Endothelial cell of umbilical vein (primary cell): ENCODE measurements around the gene LPAR3.

Experiments
- EZH2 ChIP-seq: IDR thresholded peaks from 2 replicates; pipeline ENCODE4 v1.6.1; 2012; ENCODE audit warnings: borderline replicate concordance, low read depth, mild to moderate bottlenecking, moderate library complexity, low read length, inconsistent platforms; ENCODE audit not compliant: severe bottlenecking
- TF ChIP-seq, protein P1 (sequence below), 2 donors: IDR thresholded peaks; 1 replicate in 1 of 2; 2 replicates in 1 of 2; pipeline ENCODE4 v1.5.1; 2011; ENCODE audit warnings: low read length in 2 of 2, mild to moderate bottlenecking in 2 of 2, moderate library complexity in 2 of 2, control low read depth in 1 of 2, inconsistent platforms in 1 of 2, low read depth in 1 of 2; ENCODE audit not compliant: insufficient read depth in 1 of 2; ENCODE audit errors: extremely low read depth in 1 of 2

DNA sequence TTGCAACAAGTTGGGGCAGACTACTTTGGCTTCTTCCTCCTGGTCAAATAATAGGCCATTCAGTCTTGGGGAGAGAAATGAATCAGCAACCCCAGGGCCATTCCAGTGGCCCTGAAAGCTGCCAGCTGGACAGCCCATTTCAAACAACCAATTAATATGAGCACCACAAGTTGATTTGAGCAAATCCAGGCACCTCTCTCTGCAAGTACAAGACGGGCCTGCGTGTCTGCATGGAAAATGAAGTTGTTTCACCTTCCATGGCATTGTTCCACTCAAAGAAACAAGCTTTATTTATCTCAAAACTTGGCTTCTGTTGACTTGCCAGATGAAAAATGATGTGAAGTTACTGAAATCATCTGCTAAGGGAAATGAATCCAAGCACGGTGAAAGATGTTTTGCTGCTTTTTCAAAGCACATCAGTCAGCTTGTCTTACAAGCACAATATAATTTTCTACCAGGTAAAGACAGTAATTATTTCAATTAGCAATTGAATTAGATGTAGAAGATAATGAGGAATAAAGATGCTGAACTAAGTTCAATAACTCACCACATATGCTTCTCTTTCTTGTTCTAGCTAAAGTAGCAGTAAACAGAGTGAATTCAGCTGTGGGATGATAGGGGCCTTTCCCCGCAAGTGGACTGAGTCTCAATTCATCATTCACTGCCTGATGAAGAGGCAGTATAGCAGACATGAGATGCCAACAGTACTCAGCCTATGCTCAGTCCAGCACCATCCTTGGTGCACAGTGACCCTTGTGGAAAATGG is 107.6 kb downstream of the LPAR3 start:
- TF ChIP-seq, protein P1, sequence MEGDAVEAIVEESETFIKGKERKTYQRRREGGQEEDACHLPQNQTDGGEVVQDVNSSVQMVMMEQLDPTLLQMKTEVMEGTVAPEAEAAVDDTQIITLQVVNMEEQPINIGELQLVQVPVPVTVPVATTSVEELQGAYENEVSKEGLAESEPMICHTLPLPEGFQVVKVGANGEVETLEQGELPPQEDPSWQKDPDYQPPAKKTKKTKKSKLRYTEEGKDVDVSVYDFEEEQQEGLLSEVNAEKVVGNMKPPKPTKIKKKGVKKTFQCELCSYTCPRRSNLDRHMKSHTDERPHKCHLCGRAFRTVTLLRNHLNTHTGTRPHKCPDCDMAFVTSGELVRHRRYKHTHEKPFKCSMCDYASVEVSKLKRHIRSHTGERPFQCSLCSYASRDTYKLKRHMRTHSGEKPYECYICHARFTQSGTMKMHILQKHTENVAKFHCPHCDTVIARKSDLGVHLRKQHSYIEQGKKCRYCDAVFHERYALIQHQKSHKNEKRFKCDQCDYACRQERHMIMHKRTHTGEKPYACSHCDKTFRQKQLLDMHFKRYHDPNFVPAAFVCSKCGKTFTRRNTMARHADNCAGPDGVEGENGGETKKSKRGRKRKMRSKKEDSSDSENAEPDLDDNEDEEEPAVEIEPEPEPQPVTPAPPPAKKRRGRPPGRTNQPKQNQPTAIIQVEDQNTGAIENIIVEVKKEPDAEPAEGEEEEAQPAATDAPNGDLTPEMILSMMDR (IDR thresholded peaks at IDR 0.05; ENCODE audit: extremely low read depth in 1 of 2, insufficient read depth in 1 of 2, low read depth in 1 of 2, low read length in 2 of 2): no peak
- TF ChIP-seq EZH2: no peak
